Measurements from ENCODE around the gene SRRM1. TPM values are rescaled to one million over a fixed set of nuclear protein-coding genes. Genes with fewer than 3 reads are reported as not detected.
A peak's percentile ranks its signal among the peaks of the same experiment; 100 is the strongest.

SRRM1 gene
- total and polyA plus RNA-seq, 9 of the 15 experiments (the other 6 are each of a cell fraction or from before 2014, with no cell fraction given) = 54.5 to 268 (median 115) TPM

DNA sequence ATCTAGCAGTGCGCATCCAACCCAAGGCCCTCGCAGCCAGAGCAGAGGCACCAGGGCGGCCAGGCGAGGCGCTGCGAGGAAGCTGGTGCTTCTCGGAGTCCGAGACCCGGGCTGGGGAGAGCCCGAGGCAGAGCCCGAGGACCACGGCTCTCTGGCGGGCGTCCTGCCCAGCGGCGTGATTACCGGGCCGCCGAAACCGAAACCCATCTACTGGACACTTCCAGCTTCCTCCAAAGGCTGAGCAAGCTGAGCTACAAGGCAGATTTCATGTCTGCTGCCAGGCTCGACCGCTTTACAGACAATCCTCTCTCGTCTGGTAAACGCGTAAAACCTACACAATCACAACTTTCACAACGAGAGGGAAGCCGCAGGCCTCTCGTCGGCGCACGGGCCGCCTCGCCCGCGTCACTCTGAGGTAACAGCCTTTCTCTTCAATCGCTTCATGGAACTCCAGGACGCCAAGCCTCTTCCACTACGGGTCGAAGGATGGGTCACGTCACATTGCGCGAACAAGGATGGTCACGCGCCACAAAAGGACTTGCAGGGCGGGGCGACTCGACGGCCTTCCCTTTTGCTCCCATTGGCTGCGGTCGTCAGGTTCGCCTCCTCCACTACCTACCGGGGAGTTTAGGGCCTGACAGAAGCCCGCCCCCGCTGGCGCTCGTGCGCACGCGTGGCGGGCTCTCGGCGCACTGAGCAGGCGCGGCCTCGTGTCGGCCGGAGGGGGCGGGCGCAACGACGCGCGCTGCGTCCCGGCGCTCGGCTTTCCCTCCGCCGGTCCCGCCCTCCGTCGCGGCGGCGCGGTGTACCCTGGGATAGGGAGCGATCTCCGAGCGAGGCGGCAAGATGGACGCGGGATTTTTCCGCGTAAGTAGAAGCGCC, at the start of gene SRRM1 (continued):
- TF ChIP-seq AFF1 (IDR thresholded peaks at IDR 0.05; ENCODE audit: low read depth in 1 of 2, partially characterized antibody in 2 of 2) = peak in 1 of 2 experiments; percentile 84
- TF ChIP-seq FOXJ2 (tag; IDR thresholded peaks at IDR 0.05) = no peak
- no peak for TF ChIP-seq DNMT1 (IDR thresholded peaks at IDR 0.05)
- TF ChIP-seq SIN3A (IDR thresholded peaks at IDR 0.05; ENCODE audit: borderline replicate concordance in 2 of 2, control insufficient read depth in 1 of 2, low read depth in 2 of 2, low read length in 2 of 2) = peak in 1 of 2 experiments; percentile 35; a peak in 2 of 4 replicates
- no peak for TF ChIP-seq XRCC5 (IDR thresholded peaks at IDR 0.05; ENCODE audit: low read depth, low read length)
- no peak for TF ChIP-seq NFXL1 (CRISPR knock-in tag; IDR thresholded peaks at IDR 0.05)
- peak; percentile 91 for TF ChIP-seq CHD1 (IDR thresholded peaks at IDR 0.05; ENCODE audit: low read length)
- TF ChIP-seq LEF1 (IDR thresholded peaks at IDR 0.05) = peak; percentile 76
- TF ChIP-seq ZNF717 (CRISPR knock-in tag; IDR thresholded peaks at IDR 0.05) = no peak
- no peak for TF ChIP-seq PHF21A (IDR thresholded peaks at IDR 0.05; ENCODE audit: borderline replicate concordance, low read depth)
- TF ChIP-seq ZNF165 (CRISPR knock-in tag; IDR thresholded peaks at IDR 0.05; ENCODE audit: borderline replicate concordance) = no peak
- no peak for TF ChIP-seq SLC30A9 (CRISPR knock-in tag; IDR thresholded peaks at IDR 0.05)
- TF ChIP-seq RAD21 (CRISPR knock-in tag; conservative IDR thresholded peaks at IDR 0.05 in 1 of 2, IDR thresholded peaks at IDR 0.05 in 1 of 2) = no peak; a peak in 1 of 4 replicates
- TF ChIP-seq ZNF232 (CRISPR knock-in tag; IDR thresholded peaks at IDR 0.05) = peak; percentile 71; the same call in 1 of the 2 replicates
- TF ChIP-seq HMG20A (CRISPR knock-in tag; conservative IDR thresholded peaks at IDR 0.05) = no peak
- peak; percentile 60; the same call in 1 of the 2 replicates for TF ChIP-seq KLF13 (tag; IDR thresholded peaks at IDR 0.05; ENCODE audit: borderline replicate concordance, low read depth)
- peak; percentile 94 for TF ChIP-seq SP1 (CRISPR knock-in tag; IDR thresholded peaks at IDR 0.05)
- TF ChIP-seq SFPQ (IDR thresholded peaks at IDR 0.05; ENCODE audit: low read depth, low read length) = no peak
- no peak for TF ChIP-seq ZNF77 (CRISPR knock-in tag; IDR thresholded peaks at IDR 0.05)
- TF ChIP-seq, protein P1, sequence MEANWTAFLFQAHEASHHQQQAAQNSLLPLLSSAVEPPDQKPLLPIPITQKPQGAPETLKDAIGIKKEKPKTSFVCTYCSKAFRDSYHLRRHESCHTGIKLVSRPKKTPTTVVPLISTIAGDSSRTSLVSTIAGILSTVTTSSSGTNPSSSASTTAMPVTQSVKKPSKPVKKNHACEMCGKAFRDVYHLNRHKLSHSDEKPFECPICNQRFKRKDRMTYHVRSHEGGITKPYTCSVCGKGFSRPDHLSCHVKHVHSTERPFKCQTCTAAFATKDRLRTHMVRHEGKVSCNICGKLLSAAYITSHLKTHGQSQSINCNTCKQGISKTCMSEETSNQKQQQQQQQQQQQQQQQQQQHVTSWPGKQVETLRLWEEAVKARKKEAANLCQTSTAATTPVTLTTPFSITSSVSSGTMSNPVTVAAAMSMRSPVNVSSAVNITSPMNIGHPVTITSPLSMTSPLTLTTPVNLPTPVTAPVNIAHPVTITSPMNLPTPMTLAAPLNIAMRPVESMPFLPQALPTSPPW (CRISPR knock-in tag; IDR thresholded peaks at IDR 0.05) = no peak
